B cell (primary cell): Measurements from ENCODE around the gene BNC2. TPM values are rescaled to one million over a fixed set of nuclear protein-coding genes. Genes with fewer than 3 reads are reported as not detected.

Experiments used
- ATAC-seq: fragments of 200-7000 bp; cut with Tn5 transposase; one replicate; pipeline ENCODE4 v1.10.0; 2021; ENCODE audit warnings: low read depth, mild to moderate bottlenecking, moderate number of reproducible peaks, moderate library complexity
- CTCF ChIA-PET: fragments of 350-600 bp; sonication (Branson Sonifier 250); formaldehyde crosslinking; loops from one replicate; lab custom pipeline; 2021; ENCODE audit warnings: antibody characterized with exemption, inconsistent platforms; lab: Charles Lee
- POLR2A ChIA-PET: fragments of 350-600 bp; sonication (Branson Sonifier 250); formaldehyde crosslinking; loops from one replicate; lab custom pipeline; 2021; ENCODE audit warnings: antibody characterized with exemption; lab: Charles Lee
- DNase-seq: peaks from one replicate; pipeline ENCODE4 v3.0.0; 2013
- H2AFZ ChIP-seq: 2 replicates; pipeline ENCODE4 v1.6.1; 2012; ENCODE audit warnings: mild to moderate bottlenecking, low read depth, low read length; ENCODE audit not compliant: insufficient read depth, poor library complexity, severe bottlenecking
- H3K27ac ChIP-seq, 2 donors: 1 replicate in 1 of 2; 2 replicates in 1 of 2; pipeline ENCODE4 v1.5.1; 2012 to 2013; ENCODE audit warnings: low read length in 2 of 2, mild to moderate bottlenecking in 2 of 2, moderate library complexity in 1 of 2
- H3K27me3 ChIP-seq, 4 experiments: fragments of 200-600 bp in 1 of 4; sonication (generic) in 1 of 4; replicated peaks in 1 of 4; 1 replicate in 2 of 4; 2 replicates in 2 of 4; pipeline versions ENCODE4 v1.6.1 to v1.7.0; 2013 to 2016; ENCODE audit warnings: low read length in 3 of 4, mild to moderate bottlenecking in 2 of 4, mixed read lengths in 1 of 4, moderate library complexity in 1 of 4; ENCODE audit not compliant: insufficient read depth in 4 of 4, control insufficient read depth in 3 of 4; ENCODE audit errors: control extremely low read depth in 1 of 4
- H3K36me3 ChIP-seq, 2 experiments: replicated peaks in 1 of 2; 1 replicate in 1 of 2; 2 replicates in 1 of 2; pipeline versions ENCODE4 v1.6.1 to v1.7.1; 2013; ENCODE audit warnings: low read length in 1 of 2; ENCODE audit not compliant: insufficient read depth in 2 of 2, control insufficient read depth in 1 of 2; ENCODE audit errors: control extremely low read depth in 1 of 2, extremely low read depth in 1 of 2
- H3K4me1 ChIP-seq, 2 donors: fragments of 200-600 bp in 1 of 2; sonication (generic) in 1 of 2; 1 replicate in 1 of 2; 2 replicates in 1 of 2; pipeline versions ENCODE4 v1.5.1 to v1.6.1; 2013 to 2017; ENCODE audit warnings: low read length in 2 of 2; ENCODE audit not compliant: control insufficient read depth in 2 of 2, insufficient read depth in 2 of 2
- H3K4me2 ChIP-seq: replicated peaks from 2 replicates; pipeline ENCODE3; 2012; ENCODE audit warnings: mild to moderate bottlenecking, low read depth, low read length; ENCODE audit not compliant: poor library complexity, severe bottlenecking
- H3K4me3 ChIP-seq, 5 experiments: fragments of 200-600 bp in 1 of 5; sonication (generic) in 1 of 5; 1 replicate in 3 of 5; 2 replicates in 2 of 5; pipeline versions ENCODE4 v1.5.1 to v1.7.0; 2011 to 2016; ENCODE audit warnings: low read length in 4 of 5, mild to moderate bottlenecking in 4 of 5, low read depth in 2 of 5, control low read depth in 1 of 5, moderate library complexity in 1 of 5; ENCODE audit not compliant: insufficient read depth in 1 of 5; ENCODE audit errors: control extremely low read depth in 1 of 5, extremely low read depth in 1 of 5
- H3K79me2 ChIP-seq: fragments of 200-600 bp; sonication (generic); one replicate; pipeline ENCODE4 v1.6.0; 2016; ENCODE audit warnings: low read length; ENCODE audit not compliant: control insufficient read depth, insufficient read depth
- H3K9ac ChIP-seq: fragments of 200-600 bp; sonication (generic); 2 replicates; pipeline ENCODE4 v1.6.1; 2017; ENCODE audit warnings: mild to moderate bottlenecking, low read length, moderate library complexity
- H3K9me3 ChIP-seq, 3 donors: one replicate each; pipeline versions ENCODE4 v1.6.1 to v1.7.1; 2013; ENCODE audit warnings: low read length in 2 of 3; ENCODE audit not compliant: control insufficient read depth in 2 of 3, insufficient read depth in 1 of 3; ENCODE audit errors: control extremely low read depth in 1 of 3
- H4K20me1 ChIP-seq: 2 replicates; pipeline ENCODE4 v1.6.0; 2012; ENCODE audit warnings: mild to moderate bottlenecking, low read length; ENCODE audit not compliant: insufficient read depth, control insufficient read depth, poor library complexity, severe bottlenecking
- H3K27ac Mint-ChIP-seq: one replicate; pipeline ENCODE4 v1.8.0; 2021; ENCODE audit warnings: mixed read lengths
- H3K27me3 Mint-ChIP-seq: one replicate; pipeline ENCODE4 v1.8.0; 2021; ENCODE audit warnings: mixed read lengths
- H3K4me1 Mint-ChIP-seq: one replicate; pipeline ENCODE4 v1.8.0; 2021; ENCODE audit warnings: mixed read lengths
- H3K4me3 Mint-ChIP-seq: one replicate; pipeline ENCODE4 v1.8.0; 2021; ENCODE audit warnings: mixed read lengths
- H3K9me3 Mint-ChIP-seq: one replicate; pipeline ENCODE4 v1.8.0; 2022; ENCODE audit warnings: mixed read lengths; ENCODE audit not compliant: insufficient read depth
- CTCF ChIP-seq: fragments of 200-600 bp; IDR thresholded peaks from one replicate; pipeline ENCODE4 v1.8.0; 2022; ENCODE audit warnings: antibody characterized with exemption, mild to moderate bottlenecking
- EZH2 ChIP-seq: IDR thresholded peaks from 2 replicates; pipeline ENCODE4 v1.6.1; 2012; ENCODE audit warnings: borderline replicate concordance, low read depth, mild to moderate bottlenecking, moderate library complexity, low read length; ENCODE audit not compliant: insufficient read depth, poor library complexity, severe bottlenecking
- WGBS: methylation state at CpG from one replicate; pipeline ENCODE4 v1.1.5; 2013; ENCODE audit warnings: missing lambda C conversion rate; ENCODE audit not compliant: insufficient coverage; 5-methylcytosine and 5-hydroxymethylcytosine counted together
- intact Hi-C: fragments of 100-400 bp; cut with micrococcal nuclease; formaldehyde crosslinking; loops from one replicate; pipeline ENCODE4 v1.10.0; 2022
- polyA plus RNA-seq: library from polyadenylated mRNA; depleted of rRNA; stranded (reverse); fragments of >200 nt; gene quantifications from 2 replicates; pipeline ENCODE4 v1.2.3, GENCODE V29; 2012
- total RNA-seq, 2 donors: library from RNA; stranded (reverse); fragments of 120-200 nt in 1 of 2; gene quantifications; 1 replicate in 1 of 2; 2 replicates in 1 of 2; pipeline versions ENCODE4 v1.2.3 to v1.2.4, GENCODE V29; 2013 to 2022

The BNC2 gene
- total and polyA plus RNA-seq, 2 donors (not counting 1 experiment from before 2014, with no cell fraction given), result 0.01 TPM; not detected in 1

GRCh38 chr9:16771356-16771755 lies 99.1 kb downstream of the BNC2 start:
- intact Hi-C loops, result no loop called here
- Histone ChIP-seq H3K36me3 (no peaks in the 10 kb centered on the region), H3K9me3 (peaks cover 0 to 7% (median 0%) of the 10 kb centered on the region in 3 donors), H3K4me3 (no peak overlapping the region), H3K4me2 (no peak overlapping the region), H3K27me3 (no peaks in the 10 kb centered on the region), H3K27ac (no peak overlapping the region), H3K4me1 (no peaks in the 10 kb centered on the region), H2AFZ (no peak overlapping the region), H3K79me2 (no peaks in the 10 kb centered on the region), H4K20me1 (no peaks in the 10 kb centered on the region), H3K9ac (no peak overlapping the region)
- H3K27me3 Mint-ChIP-seq, result no peaks in the 10 kb centered on the region
- CTCF ChIA-PET, result no interaction called here
- DNase-seq (no peak), ATAC-seq (no peak)
- no peak for TF ChIP-seq EZH2
- TF ChIP-seq CTCF, result no peak
- no peak overlapping the region for H3K27ac Mint-ChIP-seq
- H3K9me3 Mint-ChIP-seq, result peaks cover 2% of the 10 kb centered on the region
- WGBS, result no CpG with 5 or more reads among the region's 1 CpG
- H3K4me1 Mint-ChIP-seq, result no peaks in the 10 kb centered on the region
- POLR2A ChIA-PET, result no interaction called here
- H3K4me3 Mint-ChIP-seq, result no peak overlapping the region

GRCh38 chr9:16769291-16769690 lies 101.2 kb downstream of the BNC2 start:
- no peaks in the 10 kb centered on the region for H3K9me3 ChIP-seq
- DNase-seq, result no peak
- no peak for ATAC-seq
- H3K4me1 ChIP-seq, result no peaks in the 10 kb centered on the region
- H3K4me3 Mint-ChIP-seq, result no peak overlapping the region
- H3K27ac ChIP-seq, result no peak overlapping the region
- no peak overlapping the region for H3K4me3 ChIP-seq
- no peaks in the 10 kb centered on the region for H4K20me1 ChIP-seq
- H3K9ac ChIP-seq, result no peak overlapping the region
- no peak overlapping the region for H3K4me2 ChIP-seq
- H2AFZ ChIP-seq, result no peak overlapping the region
- CTCF ChIA-PET, result no interaction called here
- no peaks in the 10 kb centered on the region for H3K27me3 Mint-ChIP-seq
- intact Hi-C loops, result no loop called here
- H3K27ac Mint-ChIP-seq, result no peak overlapping the region
- TF ChIP-seq CTCF, result no peak
- TF ChIP-seq EZH2, result no peak
- H3K36me3 ChIP-seq, result no peaks in the 10 kb centered on the region
- POLR2A ChIA-PET, result no interaction called here
- no peaks in the 10 kb centered on the region for H3K27me3 ChIP-seq
- no peaks in the 10 kb centered on the region for H3K79me2 ChIP-seq
- WGBS, result 93% methylated on average over 4 of the region's 5 CpGs
- no peaks in the 10 kb centered on the region for H3K4me1 Mint-ChIP-seq
- H3K9me3 Mint-ChIP-seq, result peaks cover 2% of the 10 kb centered on the region
